ENCODE data around the gene C1orf53. TPM values are rescaled to one million over a fixed set of nuclear protein-coding genes. Genes with fewer than 3 reads are reported as not detected.

C1orf53 gene
- total RNA-seq, 2 experiments from 2014 or later: 2.4 to 4.1 TPM

DNA sequence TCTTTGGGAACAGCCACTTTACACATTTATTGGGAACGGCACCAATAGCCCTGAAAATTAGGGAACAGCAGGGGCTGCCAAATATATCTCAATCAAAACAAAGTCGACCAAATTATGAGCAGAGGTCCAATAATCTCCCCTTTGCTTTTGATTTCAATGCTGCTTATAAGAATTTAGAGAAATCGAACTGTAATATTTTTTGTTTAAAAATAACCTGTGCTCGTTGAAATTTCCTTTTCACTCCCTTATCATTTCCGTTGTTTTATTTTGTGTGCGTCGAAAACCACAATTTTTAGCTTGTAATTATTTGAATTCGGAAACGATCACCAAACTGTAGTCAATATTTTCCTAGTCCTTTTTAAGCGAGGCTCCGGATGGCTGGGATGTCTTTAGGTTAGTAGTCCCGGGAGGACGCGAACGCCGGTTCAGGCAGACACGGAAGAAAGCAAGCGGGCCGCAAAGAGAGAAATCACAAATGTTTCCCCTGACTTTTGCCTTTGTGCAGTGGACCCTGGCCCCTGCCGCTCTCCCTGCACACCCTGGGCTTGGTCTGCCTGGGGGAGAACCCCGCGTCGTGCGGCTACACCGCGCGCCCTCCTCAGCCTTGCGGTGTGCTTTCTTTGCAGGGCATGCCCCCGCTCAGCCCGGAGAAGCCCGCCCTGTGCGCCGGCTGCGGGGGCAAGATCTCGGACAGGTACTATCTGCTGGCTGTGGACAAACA lies 17.1 kb downstream of the C1orf53 start:
- no peaks in the 10 kb centered on the region for H3K79me2 ChIP-seq (ENCODE audit: insufficient read depth, low read depth, low read length)
- no peaks in the 10 kb centered on the region for H4K20me1 ChIP-seq (ENCODE audit: insufficient read depth, low read length)
- H3K4me3 ChIP-seq (ENCODE audit: low read depth, low read length, poor library complexity, severe bottlenecking): no peak overlapping the region
- no peak for DNase-seq (ENCODE audit: low spot score)
- H3K4me1 ChIP-seq (ENCODE audit: insufficient read depth, low read length, poor library complexity, severe bottlenecking): no peaks in the 10 kb centered on the region
- H3K9me3 ChIP-seq (ENCODE audit: low read length): no peaks in the 10 kb centered on the region
- H3K36me3 ChIP-seq (ENCODE audit: insufficient read depth, low read length): no peaks in the 10 kb centered on the region
- H3K9me2 ChIP-seq (ENCODE audit: insufficient read depth, low read length): no peaks in the 10 kb centered on the region
- H2AFZ ChIP-seq (ENCODE audit: low read length): no peak overlapping the region
- POLR2A ChIA-PET: interaction anchor here (0.6 to 1.0 kb wide), 2 partner anchors 15 to 17 kb away, joined by 4 to 6 read pairs; no protein-coding TSS in a partner anchor
- TF ChIP-seq CTCF (conservative IDR thresholded peaks at IDR 0.05; ENCODE audit: low read length) (no peak), EZH2phosphoT487 (IDR thresholded peaks at IDR 0.05; ENCODE audit: borderline replicate concordance, low read depth, low read length) (no peak)
- intact Hi-C loops (cut with micrococcal nuclease; ENCODE audit: unreplicated experiment): loop anchor here (5.0 kb wide), 1 partner anchor 227 kb away; no protein-coding TSS in a partner anchor
- H3K4me2 ChIP-seq (ENCODE audit: low read length): no peak overlapping the region
- no peak overlapping the region for H3K27ac ChIP-seq (ENCODE audit: low read depth, low read length, poor library complexity, severe bottlenecking)
- no TSS peak for BruUV-seq (replicated peaks)
- CTCF ChIA-PET (ENCODE audit: unreplicated experiment): interaction anchor here (0.6 kb wide), 1 partner anchor 443 kb away, joined by 4 read pairs; no protein-coding TSS in a partner anchor

- Histone ChIP-seq H3K27ac (ENCODE audit: low read depth, low read length, poor library complexity, severe bottlenecking) (no peak overlapping the region), H3K4me2 (ENCODE audit: low read length) (no peak overlapping the region), H3K79me2 (ENCODE audit: insufficient read depth, low read depth, low read length) (no peaks in the 10 kb centered on the region), H3K9me3 (ENCODE audit: low read length) (no peaks in the 10 kb centered on the region), H3K4me1 (ENCODE audit: insufficient read depth, low read length, poor library complexity, severe bottlenecking) (no peaks in the 10 kb centered on the region), H3K9me2 (ENCODE audit: insufficient read depth, low read length) (no peaks in the 10 kb centered on the region), H2AFZ (ENCODE audit: low read length) (no peak overlapping the region), H4K20me1 (ENCODE audit: insufficient read depth, low read length) (no peaks in the 10 kb centered on the region), H3K36me3 (ENCODE audit: insufficient read depth, low read length) (no peaks in the 10 kb centered on the region), H3K4me3 (ENCODE audit: low read depth, low read length, poor library complexity, severe bottlenecking) (no peak overlapping the region)
- POLR2A ChIA-PET: interaction anchor here (1.0 kb wide), 1 partner anchor 16 kb away, joined by 4 read pairs; no protein-coding TSS in a partner anchor
- intact Hi-C loops (cut with micrococcal nuclease; ENCODE audit: unreplicated experiment): loop anchor here (5.0 kb wide), 1 partner anchor 228 kb away; no protein-coding TSS in a partner anchor
- no peak for TF ChIP-seq CTCF (conservative IDR thresholded peaks at IDR 0.05; ENCODE audit: low read length)
- no peak for TF ChIP-seq EZH2phosphoT487 (IDR thresholded peaks at IDR 0.05; ENCODE audit: borderline replicate concordance, low read depth, low read length)
- DNase-seq (ENCODE audit: low spot score): no peak
- CTCF ChIA-PET (ENCODE audit: unreplicated experiment): no interaction called here
- BruUV-seq (replicated peaks): no TSS peak
These were observed 17.6 kb downstream of the C1orf53 start for GRCh38 chr1:197920067-197920396.

Data from OCI-LY7 (cell line).